Right lobe of liver (tissue), 6 donors: ENCODE measurements around the gene RAB33A. TPM values are rescaled to one million over a fixed set of nuclear protein-coding genes. Genes with fewer than 3 reads are reported as not detected.
A peak's percentile ranks its signal among the peaks of the same experiment; 100 is the strongest.

Source experiments
- ATAC-seq, 4 donors: fragments of 200-7000 bp; cut with Tn5 transposase; one replicate each; pipeline ENCODE4 v1.9.1; 2020; ENCODE audit warnings: mild to moderate bottlenecking in 4 of 4, moderate library complexity in 4 of 4
- DNase-seq, 3 donors: peaks; one replicate each; pipeline ENCODE4 v3.0.0-alpha.2; 2020
- H3K27ac ChIP-seq, 3 donors: fragments of 200-600 bp; one replicate each; pipeline ENCODE4 v1.8.0; 2022
- H3K27me3 ChIP-seq, 2 donors: fragments of 200-600 bp; one replicate each; pipeline ENCODE4 v1.8.0; 2022
- H3K36me3 ChIP-seq, 4 donors: fragments of 200-600 bp; sonication (generic) in 1 of 4; one replicate each; pipeline versions ENCODE4 v1.5.1 to v1.8.0; 2017 to 2022; ENCODE audit warnings: control low read depth in 1 of 4
- H3K4me1 ChIP-seq, 4 donors: fragments of 200-600 bp; sonication (generic) in 1 of 4; one replicate each; pipeline versions ENCODE4 v1.5.1 to v1.8.0; 2017 to 2022; ENCODE audit warnings: control low read depth in 1 of 4
- H3K4me3 ChIP-seq, 3 donors: fragments of 200-600 bp; one replicate each; pipeline ENCODE4 v1.8.0; 2022
- H3K9me3 ChIP-seq, 4 donors: fragments of 200-600 bp; sonication (generic) in 1 of 4; one replicate each; pipeline versions ENCODE4 v1.5.1 to v1.8.0; 2017 to 2022; ENCODE audit warnings: control low read depth in 1 of 4
- CTCF ChIP-seq, 4 donors: fragments of 200-600 bp in 3 of 4; fragments of 450-650 bp in 1 of 4; IDR thresholded peaks; one replicate each; pipeline versions ENCODE4 v1.5.1 to v1.8.0; 2016 to 2022; ENCODE audit warnings: antibody characterized with exemption in 4 of 4, mild to moderate bottlenecking in 2 of 4
- POLR2A ChIP-seq: fragments of 450-650 bp; IDR thresholded peaks from one replicate; pipeline ENCODE4 v1.6.1; 2017; ENCODE audit warnings: antibody characterized with exemption, mild to moderate bottlenecking
- WGBS: methylation state at CpG from one replicate; pipeline ENCODE4 v1.1.6; 2018; ENCODE audit warnings: low coverage, low lambda C conversion rate; ENCODE audit not compliant: insufficient coverage; ENCODE audit errors: missing lambda C conversion rate; 5-methylcytosine and 5-hydroxymethylcytosine counted together
- intact Hi-C, 2 donors: fragments of 100-400 bp; cut with DNase I; formaldehyde crosslinking; loops; one replicate each; pipeline versions ENCODE4 v1.11.2 to v1.14.1; 2022
- total RNA-seq, 6 experiments: library from RNA; depleted of rRNA in 2 of 6; stranded (reverse); fragments of >200 nt in 2 of 6; fragmentation: NEBNext Ultra II Directional in 3 of 6; extraction: Animal tissue kit (Norgen Biotek cat#: 25700) in 3 of 6; gene quantifications; one replicate each; pipeline versions ENCODE4 v1.1.0 to v1.2.4, GENCODE V29; 2016 to 2023
- donor health status: DM: no; HTN: yes; CAD: no.
- donor health status: DM: no; HTN: no; CAD: no.
- donor health status: DM: no; HTN: no; CAD: no.
- donor health status: DM: no; HTN: yes; CAD: no.
- donor health status: DM: no; HTN: yes; CAD: no.

RAB33A gene
- total RNA-seq, 6 experiments from 2014 or later: 0.20 to 0.81 (median 0.55) TPM; not detected in 1

DNA sequence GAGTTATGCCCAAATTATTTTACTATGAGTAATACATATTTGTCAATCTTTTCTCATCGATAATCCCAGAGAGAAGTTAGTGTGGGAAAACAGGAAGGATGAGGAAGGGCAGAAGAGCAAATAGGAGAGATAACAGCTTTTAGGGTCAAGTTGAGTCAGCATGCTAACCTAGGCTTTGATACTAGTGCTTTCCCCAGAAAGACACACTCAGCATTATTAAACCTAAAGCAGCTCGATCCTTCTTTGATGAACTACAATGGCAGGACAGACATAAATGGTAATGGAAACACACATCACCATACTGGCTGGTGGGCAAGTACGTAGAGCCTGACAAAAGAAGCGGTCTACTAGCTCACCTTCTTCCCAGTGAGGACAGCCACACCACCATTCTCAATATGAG lies 26.6 kb upstream of the RAB33A start:
- no peak overlapping the region for H3K27ac ChIP-seq
- DNase-seq (no peak), ATAC-seq (no peak)
- no peaks in the 10 kb centered on the region for H3K4me1 ChIP-seq
- intact Hi-C loops: no loop called here
- H3K4me3 ChIP-seq: no peak overlapping the region
- no peaks in the 10 kb centered on the region for H3K9me3 ChIP-seq
- peaks cover 0 to 57% (median 8%) of the 10 kb centered on the region in 4 donors for H3K36me3 ChIP-seq
- H3K27me3 ChIP-seq: no peaks in the 10 kb centered on the region
- 69% methylated on average over 2 of the region's 4 CpGs for WGBS
- no peak for TF ChIP-seq CTCF (IDR thresholded peaks at IDR 0.05)
- TF ChIP-seq POLR2A: no peak

GRCh38 chrX:130147631-130148030 lies 24.1 kb upstream of the RAB33A start:
- no peak overlapping the region for H3K4me3 ChIP-seq
- no peak for DNase-seq
- no peak overlapping the region for H3K27ac ChIP-seq
- no peak for ATAC-seq
- 60% methylated on average over 4 of the region's 5 CpGs for WGBS
- H3K27me3 ChIP-seq: no peaks in the 10 kb centered on the region
- TF ChIP-seq CTCF (IDR thresholded peaks at IDR 0.05) (no peak), POLR2A (no peak)
- no peaks in the 10 kb centered on the region for H3K9me3 ChIP-seq
- peaks cover 0 to 48% (median 8%) of the 10 kb centered on the region in 4 donors for H3K36me3 ChIP-seq
- H3K4me1 ChIP-seq: no peaks in the 10 kb centered on the region
- intact Hi-C loops: no loop called here

DNA sequence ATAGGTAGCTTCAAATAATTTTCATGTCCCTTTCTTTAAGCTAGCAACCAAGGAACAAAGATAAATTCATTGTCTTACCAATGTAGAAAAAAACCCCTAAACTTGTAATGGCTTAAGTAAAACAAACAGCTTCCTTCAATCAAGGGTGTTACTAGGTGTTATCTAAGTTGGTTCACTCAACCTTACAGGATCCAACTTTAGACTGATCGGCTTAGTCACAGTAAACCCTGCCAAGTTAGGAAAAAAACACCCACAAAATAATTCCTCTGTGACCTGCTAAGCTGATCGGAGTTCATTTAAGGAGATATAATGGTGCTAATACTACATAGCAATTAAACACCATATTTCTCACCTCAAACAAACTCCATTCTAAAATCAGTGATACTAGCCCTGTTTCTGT lies 16.2 kb upstream of the RAB33A start:
- Histone ChIP-seq H3K4me3 (no peak overlapping the region), H3K9me3 (no peaks in the 10 kb centered on the region), H3K27me3 (no peaks in the 10 kb centered on the region), H3K36me3 (no peaks in the 10 kb centered on the region), H3K27ac (no peak overlapping the region), H3K4me1 (peaks cover 0 to 7% (median 0%) of the 10 kb centered on the region in 4 donors)
- no peak for DNase-seq
- ATAC-seq: peak in 1 of 4 donors; percentile 17
- 51% methylated on average over 2 of the region's 2 CpGs for WGBS
- TF ChIP-seq POLR2A: no peak
- TF ChIP-seq CTCF (IDR thresholded peaks at IDR 0.05): no peak
- intact Hi-C loops: no loop called here

GRCh38 chrX:130158311-130158710 lies 13.5 kb upstream of the RAB33A start:
- no peak overlapping the region for H3K4me3 ChIP-seq
- TF ChIP-seq CTCF (IDR thresholded peaks at IDR 0.05) (no peak), POLR2A (no peak)
- intact Hi-C loops: no loop called here
- ATAC-seq: no peak
- H3K27ac ChIP-seq: no peak overlapping the region
- no peak for DNase-seq
- peaks cover 0 to 16% (median 0%) of the 10 kb centered on the region in 4 donors for H3K4me1 ChIP-seq
- no peaks in the 10 kb centered on the region for H3K9me3 ChIP-seq
- no peaks in the 10 kb centered on the region for H3K27me3 ChIP-seq
- WGBS: 72% methylated on average over 2 of the region's 2 CpGs
- no peaks in the 10 kb centered on the region for H3K36me3 ChIP-seq

- intact Hi-C loops: no loop called here
- TF ChIP-seq CTCF (IDR thresholded peaks at IDR 0.05): no peak
- TF ChIP-seq POLR2A: no peak
- Histone ChIP-seq H3K36me3 (no peaks in the 10 kb centered on the region), H3K4me1 (peaks cover 0 to 27% (median 0%) of the 10 kb centered on the region in 4 donors), H3K27ac (no peak overlapping the region), H3K9me3 (no peaks in the 10 kb centered on the region), H3K27me3 (no peaks in the 10 kb centered on the region), H3K4me3 (no peak overlapping the region)
- 23% methylated on average over 4 of the region's 4 CpGs for WGBS
- peak; percentile 40 to 61 (median 57) for ATAC-seq
- DNase-seq: no peak
These were observed 12.0 kb upstream of the RAB33A start for GRCh38 chrX:130159776-130160175.
